CD4-positive, alpha-beta T cell (primary cell): ENCODE data around the gene SPTBN4. TPM values are rescaled to one million over a fixed set of nuclear protein-coding genes. Genes with fewer than 3 reads are reported as not detected.

Experiments
- ATAC-seq: fragments of 200-7000 bp; cut with Tn5 transposase; one replicate; pipeline ENCODE4 v1.10.0; 2022; ENCODE audit warnings: mild to moderate bottlenecking; ENCODE audit not compliant: poor library complexity
- CTCF ChIA-PET: fragments of 350-600 bp; sonication (Branson Sonifier 250); formaldehyde crosslinking; loops from one replicate; lab custom pipeline; 2021; ENCODE audit warnings: antibody characterized with exemption, inconsistent platforms; lab: Charles Lee
- POLR2A ChIA-PET: fragments of 350-600 bp; sonication (Branson Sonifier 250); formaldehyde crosslinking; loops from one replicate; lab custom pipeline; 2021; ENCODE audit warnings: antibody characterized with exemption, inconsistent platforms; lab: Charles Lee
- DNase-seq, 14 experiments: peaks; one replicate each; pipeline ENCODE4 v3.0.0-alpha.2; 2013 to 2020; ENCODE audit warnings: mixed read lengths in 2 of 14
- H3K27ac ChIP-seq, 2 donors: one replicate each; pipeline versions ENCODE4 v1.5.1 to v1.7.0; 2013; ENCODE audit warnings: low read length in 2 of 2, low read depth in 1 of 2, mild to moderate bottlenecking in 1 of 2
- H3K27me3 ChIP-seq, 2 experiments: 1 replicate in 1 of 2; 2 replicates in 1 of 2; pipeline versions ENCODE4 v1.6.1 to v1.7.0; 2013; ENCODE audit warnings: low read length in 2 of 2, control low read depth in 1 of 2, mild to moderate bottlenecking in 1 of 2, moderate library complexity in 1 of 2; ENCODE audit not compliant: insufficient read depth in 2 of 2, control insufficient read depth in 1 of 2
- H3K36me3 ChIP-seq: one replicate; pipeline ENCODE4 v1.6.1; 2013; ENCODE audit warnings: low read length, control low read depth; ENCODE audit not compliant: insufficient read depth
- H3K4me1 ChIP-seq: one replicate; pipeline ENCODE4 v1.6.1; 2013; ENCODE audit warnings: low read length, control low read depth; ENCODE audit not compliant: insufficient read depth
- H3K4me3 ChIP-seq: one replicate; pipeline ENCODE4 v1.5.1; 2013; ENCODE audit warnings: mild to moderate bottlenecking, low read length, moderate library complexity
- H3K9me3 ChIP-seq, 2 experiments: 1 replicate in 1 of 2; 2 replicates in 1 of 2; pipeline versions ENCODE4 v1.6.1 to v1.7.0; 2013; ENCODE audit warnings: low read length in 2 of 2, mild to moderate bottlenecking in 2 of 2, control low read depth in 1 of 2, moderate library complexity in 1 of 2; ENCODE audit not compliant: control insufficient read depth in 1 of 2, insufficient read depth in 1 of 2
- H3K27ac Mint-ChIP-seq: one replicate; pipeline ENCODE4 v1.8.0; 2020; ENCODE audit warnings: mixed read lengths
- H3K27me3 Mint-ChIP-seq: one replicate; pipeline ENCODE4 v1.8.0; 2021; ENCODE audit warnings: mixed read lengths
- H3K36me3 Mint-ChIP-seq: one replicate; pipeline ENCODE4 v1.8.0; 2021; ENCODE audit warnings: low read depth, mixed read lengths
- H3K4me1 Mint-ChIP-seq: one replicate; pipeline ENCODE4 v1.8.0; 2021; ENCODE audit warnings: low read depth, mixed read lengths
- H3K4me3 Mint-ChIP-seq: one replicate; pipeline ENCODE4 v1.8.0; 2020; ENCODE audit warnings: mild to moderate bottlenecking, mixed read lengths
- H3K9me3 Mint-ChIP-seq: one replicate; pipeline ENCODE4 v1.8.0; 2020; ENCODE audit warnings: mixed read lengths
- CTCF ChIP-seq: fragments of 200-600 bp; IDR thresholded peaks from one replicate; pipeline ENCODE4 v1.8.0; 2022; ENCODE audit warnings: antibody characterized with exemption, mild to moderate bottlenecking
- intact Hi-C, 2 experiments: fragments of 100-400 bp; cut with DNase I in 1 of 2; cut with micrococcal nuclease in 1 of 2; formaldehyde crosslinking; loops; one replicate each; pipeline versions ENCODE4 v1.15.1 to v1.9.0; 2023 to 2025; cut with DNase I, micrococcal nuclease
- total RNA-seq, 174 experiments: library from RNA in 2 of 174; stranded (reverse) in 2 of 174; gene quantifications; one replicate each; pipeline ENCODE4 v1.2.3 and lab custom pipeline; 2021 to 2026

The SPTBN4 gene
- total RNA-seq, 2 experiments from 2014 or later = 0.59 to 0.88 TPM

- Histone ChIP-seq H3K27me3 (peaks cover 34% of the 10 kb centered on the region in 2 experiments), H3K9me3 (no peaks in the 10 kb centered on the region), H3K27ac (no peak overlapping the region), H3K36me3 (no peaks in the 10 kb centered on the region), H3K4me1 (peaks cover 4% of the 10 kb centered on the region), H3K4me3 (no peak overlapping the region)
- Mint-ChIP-seq H3K36me3 (no peaks in the 10 kb centered on the region), H3K4me1 (peaks cover 5% of the 10 kb centered on the region), H3K9me3 (no peaks in the 10 kb centered on the region), H3K27ac (no peak overlapping the region), H3K4me3 (no peak overlapping the region), H3K27me3 (peaks cover 60% of the 10 kb centered on the region)
- ATAC-seq (no peak), DNase-seq (no peak)
- no peak for TF ChIP-seq CTCF
- intact Hi-C loops = no loop called here
- POLR2A ChIA-PET = no interaction called here
- CTCF ChIA-PET = no interaction called here
Measured at GRCh38 chr19:40512110-40512472, 45.3 kb downstream of the SPTBN4 start.

- DNase-seq = peak in 2 of 14 experiments; percentile 20 to 22
- H3K36me3 Mint-ChIP-seq = no peaks in the 10 kb centered on the region
- Histone ChIP-seq H3K4me1 (peaks cover 4% of the 10 kb centered on the region), H3K27ac (no peak overlapping the region), H3K9me3 (no peaks in the 10 kb centered on the region), H3K36me3 (no peaks in the 10 kb centered on the region), H3K4me3 (no peak overlapping the region), H3K27me3 (peaks cover 34% of the 10 kb centered on the region in 2 experiments)
- POLR2A ChIA-PET = no interaction called here
- CTCF ChIA-PET = interaction anchor here (0.6 kb wide), 1 partner anchor 515 kb away, joined by 3 read pairs; no protein-coding TSS in a partner anchor
- H3K4me3 Mint-ChIP-seq = no peak overlapping the region
- peaks cover 5% of the 10 kb centered on the region for H3K4me1 Mint-ChIP-seq
- intact Hi-C loops = no loop called here
- peaks cover 64% of the 10 kb centered on the region for H3K27me3 Mint-ChIP-seq
- no peak for TF ChIP-seq CTCF
- peak; percentile 34 for ATAC-seq
- no peak overlapping the region for H3K27ac Mint-ChIP-seq
- no peaks in the 10 kb centered on the region for H3K9me3 Mint-ChIP-seq
Measured at GRCh38 chr19:40512473-40513344, 45.9 kb downstream of the SPTBN4 start.

- H3K27me3 ChIP-seq = peaks cover 34% of the 10 kb centered on the region in 2 experiments
- H3K36me3 Mint-ChIP-seq = no peaks in the 10 kb centered on the region
- POLR2A ChIA-PET = no interaction called here
- H3K4me3 Mint-ChIP-seq = no peak overlapping the region
- H3K4me1 Mint-ChIP-seq = peaks cover 5% of the 10 kb centered on the region
- H3K27me3 Mint-ChIP-seq = peaks cover 64% of the 10 kb centered on the region
- no peaks in the 10 kb centered on the region for H3K9me3 ChIP-seq
- H3K36me3 ChIP-seq = no peaks in the 10 kb centered on the region
- ATAC-seq (no peak), DNase-seq (no peak)
- no peaks in the 10 kb centered on the region for H3K9me3 Mint-ChIP-seq
- intact Hi-C loops = no loop called here
- CTCF ChIA-PET = interaction anchor here (0.6 kb wide), 1 partner anchor 514 kb away, joined by 3 read pairs; no protein-coding TSS in a partner anchor
- no peak overlapping the region for H3K27ac ChIP-seq
- no peak overlapping the region for H3K4me3 ChIP-seq
- TF ChIP-seq CTCF = no peak
- no peak overlapping the region for H3K27ac Mint-ChIP-seq
- peaks cover 4% of the 10 kb centered on the region for H3K4me1 ChIP-seq
Measured at GRCh38 chr19:40513345-40513678, 46.5 kb downstream of the SPTBN4 start.
